Stimulated activated naive CD4-positive, alpha-beta T cell (primary cell): ENCODE data around the gene CEP350.

Experiments
- DNase-seq, 6 experiments: peaks; one replicate each; lab custom pipeline; 2025; lab: John Stamatoyannopoulos, UW

The CEP350 gene

DNA sequence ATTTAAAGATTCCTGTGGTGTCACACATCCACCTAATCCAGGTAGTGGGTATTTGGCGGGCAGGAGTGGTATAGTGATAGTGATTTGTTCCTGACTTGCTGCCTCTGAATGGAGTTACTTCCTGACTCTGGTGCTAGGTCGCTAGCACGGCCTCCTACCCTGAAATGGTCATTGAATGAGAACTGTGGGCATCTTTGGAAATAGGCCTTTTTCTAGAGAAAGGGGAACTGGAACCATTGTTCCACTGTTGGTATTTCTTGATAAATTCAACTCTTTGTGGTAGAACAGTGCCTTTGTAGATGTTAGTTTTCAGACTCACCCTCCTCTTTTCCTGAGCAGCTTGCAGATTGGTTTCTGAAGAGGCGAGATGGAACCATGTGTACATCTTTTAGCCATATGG is 201.6 kb downstream of the CEP350 start:
- no peak for DNase-seq

DNA sequence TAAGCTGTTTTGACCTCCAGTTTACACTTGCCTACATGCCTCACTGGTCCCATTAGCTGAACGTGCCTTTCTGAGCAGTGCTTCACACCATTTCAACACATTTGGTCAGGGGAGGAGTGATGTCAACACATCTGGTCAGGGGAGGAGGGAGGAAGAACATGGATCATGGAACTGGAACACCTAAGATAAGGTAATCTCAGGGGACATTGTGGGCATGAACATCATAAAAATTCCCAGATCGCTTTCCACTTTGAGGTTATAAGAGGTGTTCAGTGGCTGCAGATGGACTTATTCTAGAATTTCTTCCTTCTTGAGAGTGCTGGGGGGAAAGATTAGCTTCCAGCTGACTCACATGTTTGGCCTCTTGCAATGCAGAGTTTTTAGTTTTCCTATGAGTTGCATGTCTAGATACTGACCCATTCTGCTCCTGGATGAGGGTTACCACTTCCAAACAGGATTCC is 202.1 kb downstream of the CEP350 start:
- DNase-seq = no peak

DNA sequence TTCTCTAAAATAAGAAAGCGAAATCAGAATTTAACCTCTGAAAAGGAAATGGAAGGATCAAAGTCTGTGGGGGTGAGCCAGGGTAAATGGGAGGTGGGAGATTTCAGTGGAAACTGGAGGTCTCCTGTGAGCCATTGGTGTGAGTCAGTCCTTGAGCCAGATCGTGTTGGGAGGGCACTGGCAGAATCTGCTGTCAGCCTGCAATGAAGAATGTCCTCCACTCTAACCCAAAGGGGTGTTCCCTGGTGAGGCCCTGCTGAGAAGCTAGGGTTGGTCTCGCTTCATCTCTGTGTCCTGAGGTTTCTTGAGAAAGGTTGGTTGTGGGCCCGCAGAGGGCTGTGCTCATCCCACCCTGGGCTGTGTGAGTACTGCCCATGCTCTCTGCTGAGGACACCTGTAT is 202.5 kb downstream of the CEP350 start:
- DNase-seq = no peak

DNA sequence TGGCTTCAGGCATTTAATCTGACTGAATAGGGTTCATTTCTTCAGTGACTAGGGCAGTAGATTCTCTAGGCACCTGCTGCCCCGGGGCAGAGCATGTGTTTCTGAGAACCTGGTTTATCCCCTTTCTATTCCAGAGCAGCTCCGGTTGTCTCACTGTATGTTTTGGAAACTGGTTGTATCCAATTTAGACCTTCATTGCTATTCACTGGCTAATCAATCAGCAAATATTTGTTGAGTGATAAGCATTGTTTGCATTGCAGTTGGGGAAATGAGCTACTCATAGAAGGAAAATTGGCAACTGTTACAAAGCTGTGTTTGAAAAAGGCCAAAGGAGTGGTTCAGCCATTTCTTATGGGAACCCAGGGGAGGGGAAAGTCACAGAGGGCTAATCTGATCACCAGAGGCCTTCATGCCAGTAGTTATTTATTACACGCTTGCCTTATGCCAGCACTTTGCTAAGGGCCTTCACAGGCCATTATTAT is 203.0 kb downstream of the CEP350 start:
- DNase-seq = no peak

- DNase-seq = no peak
Measured at GRCh38 chr1:180158149-180159147, 203.8 kb downstream of the CEP350 start.

- no peak for DNase-seq
Measured at GRCh38 chr1:180160357-180160756, 205.7 kb downstream of the CEP350 start.

- no peak for DNase-seq
Measured at GRCh38 chr1:180163041-180163440, 208.4 kb downstream of the CEP350 start.
